KG1 (cell line): Measurements from ENCODE around the gene MYO6.

ENCODE experiments used
- DNase-seq: peaks from one replicate; lab custom pipeline; 2025; lab: John Stamatoyannopoulos, UW

MYO6 gene

GRCh38 chr6:75766387-75766786, 17.3 kb downstream of the MYO6 start:
- DNase-seq: no peak

- DNase-seq: no peak
Observed at GRCh38 chr6:75770844-75771243, 21.8 kb downstream of the MYO6 start.

GRCh38 chr6:75775219-75775618, 26.2 kb downstream of the MYO6 start:
- DNase-seq: no peak

DNA sequence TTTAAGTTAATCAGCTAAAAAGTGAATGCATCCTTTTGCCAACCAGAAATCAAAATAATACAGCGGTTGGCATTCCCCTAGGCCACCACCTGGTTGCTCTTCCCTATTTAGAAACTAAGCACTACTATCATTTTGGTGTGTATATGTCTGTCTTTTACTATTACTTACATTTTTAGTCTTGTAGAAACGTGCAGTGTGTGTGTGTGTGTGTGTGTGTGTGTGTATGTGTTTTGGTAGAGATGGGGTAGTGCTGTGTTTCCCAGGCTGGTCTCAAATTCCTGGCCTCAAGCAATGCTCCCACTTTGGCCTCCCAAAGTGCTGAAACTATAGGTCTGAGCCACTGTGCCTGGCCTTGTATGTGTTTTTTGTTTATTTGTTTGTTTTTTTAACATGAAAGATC, 27.4 kb downstream of the MYO6 start:
- no peak for DNase-seq

GRCh38 chr6:75778757-75779156, 29.7 kb downstream of the MYO6 start:
- no peak for DNase-seq

DNA sequence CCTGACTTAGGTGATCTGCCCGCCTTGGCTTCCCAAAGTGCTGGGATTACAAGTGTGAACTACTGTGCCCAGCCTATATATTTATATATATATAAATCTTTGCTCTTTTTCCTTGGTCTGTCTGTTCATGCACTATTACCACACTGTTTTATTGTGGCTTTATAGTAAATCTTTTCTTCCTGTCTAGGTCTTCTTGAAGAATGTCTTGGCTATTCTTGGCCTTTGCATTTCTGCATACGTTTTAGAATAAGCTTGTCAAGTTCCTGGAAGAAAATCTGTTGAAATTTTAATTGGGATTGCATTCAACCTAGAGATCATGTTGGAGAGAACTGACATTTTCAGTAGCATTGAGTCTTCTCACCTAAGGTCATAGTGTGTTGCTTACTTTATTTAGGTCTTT, 37.1 kb downstream of the MYO6 start:
- no peak for DNase-seq

DNA sequence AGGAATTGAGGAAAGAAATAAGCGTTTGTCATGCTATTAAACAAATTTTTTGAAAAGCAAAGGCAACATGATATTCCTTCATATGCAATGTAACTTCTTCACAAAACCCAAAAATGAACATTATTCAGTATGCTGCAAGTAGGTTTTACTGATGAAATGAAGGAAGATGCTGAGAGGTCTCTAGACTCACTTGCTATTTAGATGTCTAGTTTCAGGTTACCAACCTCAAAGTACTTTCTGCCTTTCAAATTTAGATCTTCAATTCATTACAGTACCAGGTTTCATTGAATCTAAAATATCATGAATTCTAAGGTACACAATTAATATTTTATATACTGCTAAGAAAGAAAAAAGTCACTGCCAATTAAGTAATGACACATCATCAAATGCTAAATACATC, 39.9 kb downstream of the MYO6 start:
- no peak for DNase-seq

GRCh38 chr6:75791881-75792280, 42.8 kb downstream of the MYO6 start:
- no peak for DNase-seq

GRCh38 chr6:75794351-75794846, 45.4 kb downstream of the MYO6 start:
- DNase-seq: no peak

DNA sequence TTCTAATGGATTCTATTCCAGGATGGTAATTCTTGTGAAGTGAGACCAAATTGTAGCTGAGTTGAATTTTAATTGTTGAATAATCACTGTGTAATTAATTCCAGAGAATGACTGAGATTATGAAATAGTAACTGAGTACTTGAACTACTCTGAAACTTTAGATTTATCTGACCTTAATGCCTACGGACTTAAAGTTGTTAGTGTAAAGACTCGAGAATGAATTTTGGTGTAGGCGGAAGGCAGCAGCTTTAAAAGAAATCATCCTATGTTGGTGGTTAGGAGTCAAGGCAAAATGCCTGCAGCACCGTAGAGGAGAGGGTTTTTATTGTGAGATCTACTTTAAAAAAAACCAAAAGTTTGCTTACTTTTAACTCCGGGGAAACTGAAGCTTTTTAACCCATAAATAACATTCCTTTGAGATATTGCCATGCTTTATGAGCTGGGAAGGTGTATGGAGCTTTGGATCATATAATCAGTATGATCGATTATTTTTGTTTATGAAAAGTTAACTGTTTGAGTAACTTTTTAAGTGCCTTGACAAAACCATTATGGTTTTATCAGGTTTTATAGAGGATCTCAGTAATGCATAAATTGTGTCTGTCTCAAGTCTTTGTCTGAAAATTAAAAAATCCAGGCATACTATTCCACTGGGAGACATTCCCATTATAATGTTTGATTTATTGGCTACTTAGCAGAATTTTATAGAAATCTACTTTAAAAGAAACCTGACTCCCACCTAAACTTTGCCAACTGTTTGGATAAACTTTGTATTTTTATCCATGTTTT, 46.1 kb downstream of the MYO6 start:
- DNase-seq: no peak

GRCh38 chr6:75796723-75797122, 47.7 kb downstream of the MYO6 start:
- no peak for DNase-seq

DNA sequence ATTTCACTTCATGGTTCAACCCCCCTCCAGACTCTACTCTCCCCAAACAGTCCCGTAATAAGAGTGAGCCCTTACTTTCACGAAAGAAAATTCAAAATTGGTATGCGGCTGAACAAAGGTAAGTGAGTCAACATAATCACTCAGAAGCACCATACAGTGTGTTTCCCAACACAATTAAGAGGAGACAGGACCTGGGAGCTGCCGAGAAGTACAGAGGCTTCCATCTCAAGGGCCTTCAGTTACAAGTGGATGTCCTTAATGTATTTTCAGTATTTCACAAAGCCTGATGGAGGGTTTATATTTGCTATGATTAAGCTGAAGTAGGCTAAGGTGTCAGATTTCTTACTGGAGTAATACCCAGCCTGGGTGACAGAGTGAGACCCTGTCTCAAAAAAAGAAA, 51.1 kb downstream of the MYO6 start:
- DNase-seq: no peak

GRCh38 chr6:75800708-75801505, 51.9 kb downstream of the MYO6 start:
- DNase-seq: no peak

DNA sequence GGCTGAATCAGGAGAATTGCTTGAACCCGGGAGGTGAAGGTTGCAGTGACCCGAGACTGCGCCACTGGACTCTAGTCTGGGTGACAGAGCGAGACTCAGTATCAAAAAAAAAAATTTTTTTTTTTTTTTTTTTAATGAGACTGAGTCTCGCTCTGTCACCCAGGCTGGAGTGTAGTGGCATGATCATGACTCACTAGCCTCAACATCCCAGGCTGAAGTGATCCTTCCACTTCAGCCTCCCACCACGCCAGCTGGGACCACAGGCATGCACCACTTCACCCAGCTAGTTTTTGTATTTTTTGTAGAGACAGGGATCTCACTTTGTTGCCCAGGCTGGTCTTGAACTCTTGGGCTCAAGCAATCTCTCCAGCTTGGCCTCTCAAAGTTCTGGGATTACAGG, 53.3 kb downstream of the MYO6 start:
- no peak for DNase-seq

- no peak for DNase-seq
Observed at GRCh38 chr6:75808507-75808906, 59.5 kb downstream of the MYO6 start.

DNA sequence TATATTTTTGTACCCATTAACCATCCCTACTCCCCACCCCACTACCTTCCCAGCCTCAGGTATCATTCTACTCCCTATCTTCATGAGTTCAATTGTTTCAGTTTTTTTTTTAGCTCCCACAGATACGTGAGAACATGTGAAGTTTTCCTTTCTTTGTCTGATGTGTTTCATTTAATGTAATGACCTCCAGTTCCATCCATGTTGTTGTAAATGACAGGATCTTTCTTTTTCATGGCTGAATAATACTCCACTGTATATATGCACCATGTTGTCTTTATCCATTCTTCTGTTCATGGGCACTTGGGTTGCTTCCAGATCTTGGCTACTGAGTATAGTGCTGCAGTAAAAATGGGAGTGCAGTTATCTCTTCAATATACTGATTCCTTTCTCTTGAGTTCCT, 63.5 kb downstream of the MYO6 start:
- no peak for DNase-seq

DNA sequence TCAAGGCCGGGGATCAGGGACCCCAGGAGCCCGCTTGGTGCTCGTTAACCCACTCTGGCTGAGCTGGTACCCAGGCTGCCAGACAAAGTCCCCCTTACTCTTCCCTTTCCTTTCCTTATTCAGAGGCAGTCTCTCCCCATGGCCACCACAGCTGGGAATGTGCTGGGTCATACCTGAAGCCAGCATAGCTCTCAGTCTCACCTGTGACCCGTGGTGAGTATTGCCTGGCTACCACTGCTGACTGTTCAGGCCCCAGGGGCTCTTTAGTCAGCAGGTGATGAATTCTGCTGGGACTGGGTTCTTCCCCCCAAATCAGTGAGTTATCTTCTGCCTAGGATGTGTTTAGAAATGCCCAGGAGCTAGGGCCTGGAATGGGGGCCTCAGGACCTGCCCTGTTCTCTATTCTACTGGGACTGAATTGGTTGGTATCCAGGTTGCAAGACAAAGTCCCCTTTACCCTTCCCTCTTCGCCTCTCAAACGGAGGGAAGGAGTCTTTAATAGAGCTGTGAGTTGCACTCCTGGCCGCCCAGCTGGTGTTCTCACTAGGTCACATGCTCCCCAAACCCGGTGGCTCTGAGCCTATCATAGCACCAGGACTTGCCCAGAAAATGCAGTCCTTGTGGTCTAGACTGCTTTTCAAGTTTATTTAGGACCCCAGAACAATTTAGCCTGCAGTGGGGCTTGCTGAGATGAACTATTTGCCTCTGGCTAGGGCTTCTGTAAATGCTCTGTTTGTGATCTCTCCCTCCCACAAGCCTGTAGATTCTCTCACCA, 64.6 kb downstream of the MYO6 start:
- no peak for DNase-seq

- DNase-seq: no peak
Observed at GRCh38 chr6:75815756-75816155, 66.7 kb downstream of the MYO6 start.

GRCh38 chr6:75818098-75818855, 69.2 kb downstream of the MYO6 start:
- DNase-seq: no peak

- DNase-seq: no peak
Observed at GRCh38 chr6:75819776-75820487, 70.9 kb downstream of the MYO6 start.

DNA sequence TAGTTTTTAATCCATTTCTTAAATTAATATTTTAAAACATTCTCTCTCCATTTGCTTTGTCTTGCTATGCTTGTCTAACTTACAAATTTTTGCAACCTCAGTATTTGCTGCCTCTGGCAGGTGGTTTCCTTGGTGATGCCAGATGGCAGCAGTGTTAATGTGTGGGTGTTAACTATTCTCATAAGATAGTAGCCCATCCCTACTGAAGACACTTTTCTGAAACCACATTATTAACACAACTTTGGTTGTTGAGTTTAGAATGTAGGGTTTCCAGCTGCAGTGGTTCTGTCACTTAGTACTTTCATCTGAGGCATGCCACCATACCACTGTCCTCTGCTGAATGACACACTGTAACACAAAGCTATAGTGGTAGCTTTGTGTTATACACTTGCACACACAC, 75.1 kb downstream of the MYO6 start:
- DNase-seq: no peak
